ENCODE measurements around the gene EYS.

Gene EYS

GRCh38 chr6:64803470-64804166 is 903.4 kb downstream of the EYS start:
- DNase-seq: no peak

GRCh38 chr6:64792534-64792933 is 914.5 kb downstream of the EYS start:
- DNase-seq: no peak

- DNase-seq: no peak
Observed at GRCh38 chr6:64789476-64789875, 917.5 kb downstream of the EYS start.

- no peak for DNase-seq
Observed at GRCh38 chr6:64786736-64787135, 920.3 kb downstream of the EYS start.

GRCh38 chr6:64782877-64783276 is 924.1 kb downstream of the EYS start:
- DNase-seq: no peak

GRCh38 chr6:64777941-64778785 is 928.9 kb downstream of the EYS start:
- DNase-seq: no peak

- no peak for DNase-seq
Observed at GRCh38 chr6:64776359-64776758, 930.7 kb downstream of the EYS start.

- no peak for DNase-seq
Observed at GRCh38 chr6:64774881-64775280, 932.1 kb downstream of the EYS start.

- no peak for DNase-seq
Observed at GRCh38 chr6:64750910-64751309, 956.1 kb downstream of the EYS start.

- DNase-seq: no peak
Observed at GRCh38 chr6:64737418-64737817, 969.6 kb downstream of the EYS start.

- no peak for DNase-seq
Observed at GRCh38 chr6:64736421-64736950, 970.5 kb downstream of the EYS start.

GRCh38 chr6:64733433-64733832 is 973.6 kb downstream of the EYS start:
- DNase-seq: no peak

GRCh38 chr6:64732888-64733287 is 974.1 kb downstream of the EYS start:
- no peak for DNase-seq

- no peak for DNase-seq
Observed at GRCh38 chr6:64729522-64729921, 977.5 kb downstream of the EYS start.

- DNase-seq: no peak
Observed at GRCh38 chr6:64727075-64727474, 980.0 kb downstream of the EYS start.

- DNase-seq: no peak
Observed at GRCh38 chr6:64724091-64724490, 982.9 kb downstream of the EYS start.

- no peak for DNase-seq
Observed at GRCh38 chr6:64723327-64724058, 983.5 kb downstream of the EYS start.

GRCh38 chr6:64721865-64722264 is 985.2 kb downstream of the EYS start:
- no peak for DNase-seq

GRCh38 chr6:64717281-64717680 is 989.7 kb downstream of the EYS start:
- DNase-seq: no peak

- DNase-seq: no peak
Observed at GRCh38 chr6:64715624-64716023, 991.4 kb downstream of the EYS start.

GRCh38 chr6:64714073-64714472 is 993.0 kb downstream of the EYS start:
- DNase-seq: no peak

GRCh38 chr6:64713175-64713574 is 993.9 kb downstream of the EYS start:
- no peak for DNase-seq

- DNase-seq: no peak
Observed at GRCh38 chr6:64712606-64713005, 994.4 kb downstream of the EYS start.
